Activated naive CD4-positive, alpha-beta T cell (primary cell): ENCODE measurements around the gene BPIFB4.
"Not testable (repeated sequence)": the region's sequence is repeated elsewhere in the genome, so short reads cannot be mapped to it uniquely, and the experiment has no call there.

Experiments used
- DNase-seq, 4 experiments: peaks; one replicate each; lab custom pipeline; 2025; lab: John Stamatoyannopoulos, UW

Gene BPIFB4

GRCh38 chr20:33079259-33079658 is at the start of gene BPIFB4:
Gene BPIFB4, plus strand, starts transcription at chr20:33079643. Its CDS starts 1,884 bp downstream, at chr20:33081527.
- DNase-seq = no peak

DNA sequence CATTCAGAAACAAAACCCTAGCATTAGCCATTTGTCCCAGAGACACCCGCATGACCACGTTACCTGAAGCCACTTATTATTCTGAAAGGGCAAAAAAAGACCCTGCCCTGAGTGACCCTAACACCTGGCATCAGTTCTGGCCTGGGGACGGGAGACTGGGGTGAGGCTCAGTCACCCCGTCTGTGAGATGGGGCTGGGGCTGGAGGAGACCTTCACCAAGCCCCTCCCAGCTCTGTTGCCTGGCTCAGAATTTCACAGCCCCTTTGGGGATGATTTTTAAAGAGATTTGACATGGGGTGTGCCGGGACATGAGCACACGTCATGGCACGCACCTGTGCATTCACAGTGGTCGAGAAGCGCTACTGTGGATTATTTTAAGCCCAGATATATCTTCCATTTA is 49.4 kb upstream of the BPIFB4 start:
- no peak for DNase-seq

DNA sequence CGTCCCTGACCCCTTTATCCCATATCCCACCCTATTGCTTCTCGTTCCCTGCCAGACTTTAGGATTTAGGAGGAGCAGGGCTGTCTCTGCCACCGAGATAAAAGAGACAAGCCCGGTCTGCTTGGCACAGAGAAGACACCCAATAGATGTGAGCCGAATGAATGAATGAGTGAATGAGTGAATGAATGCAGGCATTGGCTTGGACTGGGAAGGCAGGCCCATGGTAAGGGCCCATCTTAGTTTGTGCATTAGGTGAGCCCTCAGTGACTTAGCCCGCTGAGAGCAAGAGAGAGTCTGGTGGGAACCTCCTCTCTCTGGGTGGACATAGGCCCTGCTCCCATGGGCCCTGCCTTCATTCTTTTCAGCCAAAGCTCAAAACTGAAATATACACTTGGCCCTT is 48.9 kb upstream of the BPIFB4 start:
- no peak for DNase-seq

DNA sequence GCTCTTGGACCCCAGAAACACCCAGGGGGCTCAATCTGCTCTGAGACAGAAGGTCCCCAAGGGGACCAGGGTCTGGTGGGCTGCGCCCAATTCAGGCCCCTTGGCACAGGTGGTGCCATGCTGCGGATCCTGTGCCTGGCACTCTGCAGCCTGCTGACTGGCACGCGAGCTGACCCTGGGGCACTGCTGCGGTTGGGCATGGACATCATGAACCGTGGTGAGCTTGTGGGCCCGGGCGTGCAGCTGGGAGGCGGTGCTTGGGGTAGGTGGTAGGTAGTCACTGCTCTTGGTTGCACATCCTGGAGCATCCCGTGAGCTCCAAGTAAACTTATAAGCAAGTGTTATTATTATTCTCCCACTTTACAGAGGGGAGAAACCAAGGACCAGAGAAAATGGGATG is 47.9 kb upstream of the BPIFB4 start, which contains the start of gene BPIFB6:
Gene BPIFB6, plus strand, starts transcription at position 118 of the 400 bp plus-strand sequence. Its CDS starts 0 bp downstream, at position 118.
- no peak for DNase-seq

GRCh38 chr20:33032555-33032954 is 46.9 kb upstream of the BPIFB4 start:
- DNase-seq = no peak

- DNase-seq = no peak
These were observed 46.1 kb upstream of the BPIFB4 start for GRCh38 chr20:33033381-33033780.

DNA sequence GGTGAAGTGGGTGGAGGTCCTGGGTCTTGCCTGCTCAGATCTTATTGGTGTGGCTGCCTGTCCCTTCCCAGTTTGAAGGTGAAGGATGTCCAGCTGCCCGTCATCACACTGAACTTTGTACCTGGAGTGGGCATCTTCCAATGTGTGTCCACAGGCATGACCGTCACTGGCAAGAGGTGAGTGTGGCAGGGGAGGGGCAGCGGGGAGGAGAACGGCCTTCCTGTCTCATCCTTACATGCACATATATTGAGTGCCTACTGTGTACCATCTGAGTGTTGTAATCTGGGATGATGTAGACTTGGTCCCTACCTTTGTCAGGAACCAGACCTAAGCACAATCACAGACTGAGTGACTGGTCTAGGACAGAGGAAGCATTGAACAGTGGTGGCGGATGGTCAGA is 45.3 kb upstream of the BPIFB4 start:
- DNase-seq = no peak

DNA sequence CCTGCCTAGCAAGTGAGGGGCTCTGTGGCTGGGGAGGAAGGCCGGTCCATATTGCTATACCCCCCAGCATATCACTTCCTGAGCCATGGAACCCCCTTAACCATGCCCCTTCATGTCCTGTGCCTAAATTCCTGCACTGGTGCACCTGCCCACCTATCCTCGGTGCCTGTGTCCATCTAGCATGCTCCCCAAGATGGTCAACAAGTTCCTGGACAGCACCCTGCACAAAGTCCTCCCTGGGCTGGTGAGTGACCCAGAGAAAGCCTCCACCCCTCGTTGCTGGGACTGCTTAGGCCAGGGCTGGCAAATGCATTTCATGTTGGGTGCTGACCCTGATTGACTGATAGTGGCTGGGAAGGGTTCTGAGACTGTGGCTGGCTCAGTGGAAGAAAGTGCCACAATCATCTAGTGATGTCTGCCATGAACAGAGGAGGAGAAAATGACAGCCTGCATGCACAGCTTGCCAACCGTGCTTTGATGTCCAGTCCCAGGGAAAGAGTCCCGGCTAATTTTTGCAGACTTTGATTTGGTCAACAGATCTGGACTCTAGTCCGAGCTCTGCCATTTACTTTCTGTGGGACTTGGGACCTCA is 44.4 kb upstream of the BPIFB4 start:
- DNase-seq = no peak

GRCh38 chr20:33037456-33037855 is 42.0 kb upstream of the BPIFB4 start:
- DNase-seq = no peak

DNA sequence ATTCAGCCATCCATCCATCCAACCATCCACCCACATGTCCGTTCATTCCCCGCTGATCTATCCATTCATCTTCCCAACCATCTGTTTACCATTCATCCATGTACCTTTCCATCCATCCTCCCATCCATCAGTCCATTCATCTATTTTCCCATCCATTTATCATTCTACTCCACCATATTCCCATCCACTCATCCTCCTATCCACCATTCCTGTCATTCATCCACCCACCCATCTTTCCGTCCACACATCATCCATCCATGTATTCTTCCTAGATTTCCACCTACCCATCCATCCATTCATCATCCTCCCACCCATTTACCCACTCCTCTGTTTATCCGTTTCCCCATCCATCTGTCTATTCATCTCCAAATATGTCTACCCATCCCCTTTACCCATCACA is 41.2 kb upstream of the BPIFB4 start:
- DNase-seq = no peak

DNA sequence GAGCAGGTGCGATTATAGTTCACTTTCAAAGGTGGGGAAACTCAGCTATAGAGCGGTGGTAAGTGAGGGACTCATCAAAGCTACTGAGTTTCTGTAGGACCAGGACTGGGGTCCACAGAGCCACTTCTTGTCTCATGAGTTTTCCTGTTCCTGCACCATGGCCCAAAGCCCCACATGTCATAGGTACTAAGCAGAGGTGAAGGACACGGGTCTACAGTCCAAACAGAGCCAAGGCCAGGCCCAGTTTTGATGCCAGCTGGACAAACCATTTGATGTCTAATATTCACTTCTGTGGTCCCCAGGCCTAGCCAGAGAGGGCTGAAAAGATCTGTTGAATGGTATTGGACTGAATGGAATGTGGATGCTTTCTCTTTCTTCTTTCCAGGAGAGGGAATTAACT is 37.0 kb upstream of the BPIFB4 start:
- DNase-seq = no peak

GRCh38 chr20:33042983-33043730 is 36.3 kb upstream of the BPIFB4 start:
- DNase-seq = no peak

DNA sequence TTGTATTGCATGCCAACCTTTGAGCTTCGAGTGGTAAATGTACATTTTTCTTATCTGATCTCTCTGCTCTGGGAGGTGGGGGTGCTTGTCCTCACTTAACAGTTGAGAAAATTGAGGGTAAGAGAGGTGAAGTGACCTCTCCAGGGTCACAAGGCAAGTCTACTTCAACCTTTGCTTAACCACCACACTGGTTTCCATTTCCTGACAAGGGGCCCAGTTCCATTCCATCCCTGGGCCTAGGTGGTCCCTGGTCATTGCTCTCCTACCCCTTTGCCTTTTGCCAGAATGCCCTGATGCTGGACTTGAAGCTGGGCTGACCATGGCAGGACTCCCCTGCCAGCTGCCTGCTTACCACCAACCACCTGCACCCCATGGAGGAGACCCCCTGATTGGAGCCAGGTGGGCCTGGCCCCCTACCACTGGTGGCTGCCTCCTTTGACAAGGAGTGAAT is 35.7 kb upstream of the BPIFB4 start:
- no peak for DNase-seq

- not testable (repeated sequence) for DNase-seq
These were observed 34.2 kb upstream of the BPIFB4 start for GRCh38 chr20:33045129-33045721.

GRCh38 chr20:33046412-33046811 is 33.0 kb upstream of the BPIFB4 start:
- DNase-seq = no peak

DNA sequence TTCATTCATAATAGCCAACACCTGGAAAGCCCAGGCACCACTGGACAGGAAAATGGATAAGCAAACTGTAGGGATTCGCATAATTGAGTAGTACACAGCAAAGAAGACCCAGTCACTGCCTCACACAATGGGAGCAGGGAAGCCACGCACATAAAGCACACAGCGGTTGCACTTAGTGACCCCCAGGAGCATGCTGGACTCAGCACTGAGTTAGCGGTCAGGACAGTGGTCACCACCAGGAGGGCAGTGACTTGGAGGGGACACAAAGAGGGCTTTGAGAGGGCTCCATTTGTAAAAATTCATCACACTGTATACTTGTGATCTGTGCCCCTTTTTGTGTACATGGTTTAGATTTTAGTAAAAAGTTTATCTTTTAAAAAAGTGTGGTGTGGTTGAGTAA is 28.1 kb upstream of the BPIFB4 start:
- no peak for DNase-seq

DNA sequence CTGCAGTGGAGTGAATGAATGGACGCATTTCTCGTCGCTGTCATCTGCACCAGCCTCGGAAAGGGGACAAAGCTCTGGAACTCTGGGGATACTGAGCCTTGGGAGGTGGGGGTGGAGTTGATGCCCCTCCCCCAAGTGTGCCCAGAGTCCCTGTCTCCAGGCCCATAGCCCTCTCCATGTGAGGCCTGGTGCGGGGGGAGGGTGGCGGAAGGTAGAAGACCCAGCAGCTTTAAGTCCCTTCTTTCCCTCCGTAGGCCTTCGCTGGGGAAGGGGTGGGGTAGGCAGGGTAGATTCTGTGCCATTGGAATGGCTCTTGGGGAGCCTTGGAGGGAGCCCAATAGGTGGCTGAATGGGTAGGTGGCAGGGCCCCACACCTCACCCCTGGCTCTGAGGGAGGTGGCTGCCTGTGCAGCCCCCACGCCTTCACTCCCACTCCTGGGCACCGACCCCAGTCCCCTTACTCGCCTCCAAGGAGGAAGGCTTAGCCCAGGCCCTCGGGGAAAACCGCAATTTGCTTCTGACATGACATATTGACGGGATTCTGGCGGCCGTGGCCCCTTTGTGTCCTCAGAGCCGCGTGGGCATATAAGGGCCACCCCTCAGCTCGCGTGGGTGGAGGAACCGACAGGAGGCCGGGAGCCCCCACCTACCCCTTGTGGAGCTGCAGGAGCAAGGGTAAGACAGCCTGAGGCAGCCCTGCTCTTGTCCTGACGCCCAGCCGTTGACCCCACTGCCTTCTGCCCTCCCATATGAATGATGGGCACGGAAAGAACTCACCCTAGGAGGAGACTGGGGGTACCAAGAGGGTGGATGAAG is 25.9 kb upstream of the BPIFB4 start, which contains the start of gene BPIFB3:
Gene BPIFB3, plus strand, starts transcription at position 613 of the 816 bp plus-strand sequence. CDS start 1,533 bp downstream, outside the sequence.
- DNase-seq = no peak

- no peak for DNase-seq
These were observed 25.1 kb upstream of the BPIFB4 start for GRCh38 chr20:33054381-33054780.

GRCh38 chr20:33054791-33055190 is 24.7 kb upstream of the BPIFB4 start:
- no peak for DNase-seq

DNA sequence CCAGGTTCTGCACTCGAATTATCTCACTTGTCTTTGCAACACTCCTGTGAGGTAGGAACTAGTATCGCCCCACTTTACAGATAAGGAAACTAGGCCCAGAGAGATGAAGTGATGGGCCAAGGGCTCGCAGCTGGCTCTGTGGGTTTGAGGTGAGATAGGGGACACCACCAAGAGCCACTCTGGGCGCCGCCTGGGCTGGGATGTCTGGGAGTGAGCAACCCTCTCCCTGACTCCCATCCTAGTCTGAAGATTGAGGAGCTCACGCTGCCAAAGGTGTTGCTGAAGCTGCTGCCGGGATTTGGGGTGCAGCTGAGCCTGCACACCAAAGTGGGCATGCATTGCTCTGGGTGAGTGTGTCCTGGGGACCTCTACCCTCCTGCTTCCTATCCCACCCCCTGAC is 20.3 kb upstream of the BPIFB4 start:
- DNase-seq = no peak

- DNase-seq = no peak
These were observed 19.6 kb upstream of the BPIFB4 start for GRCh38 chr20:33059741-33060390.

DNA sequence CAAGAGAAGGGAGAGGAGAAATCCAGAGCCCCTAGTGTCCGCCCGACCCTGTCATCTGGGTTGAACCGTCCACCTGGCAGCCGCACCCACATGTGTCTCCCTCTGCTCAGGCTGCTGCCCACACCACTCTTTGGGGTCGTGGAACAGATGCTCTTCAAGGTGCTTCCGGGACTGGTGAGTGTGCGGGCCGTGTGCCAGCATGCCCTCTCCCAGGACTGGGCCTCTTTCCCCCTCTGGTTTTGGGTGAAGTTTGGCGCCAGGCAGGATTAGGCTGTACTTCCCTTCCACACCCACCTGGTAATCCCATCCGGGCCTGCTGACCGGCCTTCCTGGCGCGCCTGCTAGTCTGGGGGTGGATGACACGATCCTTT is 17.8 kb upstream of the BPIFB4 start:
- DNase-seq = no peak
